Measurements from ENCODE around the gene ABI3. TPM values are rescaled to one million over a fixed set of nuclear protein-coding genes. Genes with fewer than 3 reads are reported as not detected.

ABI3 gene
- total RNA-seq, 3 donors from 2014 or later, result 5.9 to 10.6 (median 7.2) TPM

Other genes with a start within 250 kb of the ABI3 start
- gene GIP, start 242.1 kb upstream of the ABI3 start, total RNA-seq, result not detected
- under 1 TPM in 2 of 3 donors, not detected in 1; 0.06 to 0.07 TPM for gene IGF2BP1, start 213.3 kb upstream of the ABI3 start, total RNA-seq
- 100 to 1,000 TPM in 1 of 3 donors, 10 to 100 TPM in 2; 23.6 to 138 (median 31.7) TPM for gene B4GALNT2, start 77.9 kb upstream of the ABI3 start, total RNA-seq
- 1 to 10 TPM in 1 of 3 donors, under 1 TPM in 2; 0.89 to 1.7 (median 0.96) TPM for gene GNGT2, start 133 bp upstream of the ABI3 start, total RNA-seq
- under 1 TPM in 1 of 3 donors, not detected in 2; 0.25 TPM for gene PHOSPHO1, start 20.1 kb downstream of the ABI3 start, total RNA-seq
- gene ZNF652, start 151.5 kb downstream of the ABI3 start, total RNA-seq, result 100 to 1,000 TPM in 1 of 3 donors, 10 to 100 TPM in 2; 44.4 to 117 (median 46.9) TPM
- 100 to 1,000 TPM; 173 to 227 (median 216) TPM for gene PHB1, start 204.2 kb downstream of the ABI3 start, total RNA-seq

Measured in mucosa of descending colon (tissue), 3 donors.